Loucy (cell line): Measurements from ENCODE around the gene CPXM2.

Experiments used
- CTCF ChIP-seq: fragments of 200-600 bp; sonication (generic); conservative IDR thresholded peaks from 2 replicates; pipeline ENCODE4 v1.5.1; 2014; ENCODE audit warnings: mild to moderate bottlenecking, antibody characterized with exemption, low read length
- EZH2phosphoT487 ChIP-seq: fragments of 200-600 bp; IDR thresholded peaks from 2 replicates; pipeline ENCODE4 v1.6.1; 2018; ENCODE audit warnings: antibody characterized with exemption, mild to moderate bottlenecking, moderate library complexity, borderline replicate concordance

- TF ChIP-seq CTCF (no peak), EZH2phosphoT487 (no peak)
These were observed 144.2 kb downstream of the CPXM2 start for GRCh38 chr10:123747426-123747825.
